Caco-2 (cell line): ENCODE data around the gene LDLRAD4. TPM values are rescaled to one million over a fixed set of nuclear protein-coding genes. Genes with fewer than 3 reads are reported as not detected.

Experiments used
- BruUV-seq: library from RNA; stranded (reverse); fragments of 400-500 nt; replicated peaks from 2 replicates; lab custom pipeline; 2021; lab: Mats Ljungman, UMichigan
- CTCF ChIA-PET: fragments of 300-600 bp; sonication (Branson Sonifier 250); formaldehyde crosslinking; loops from one replicate; lab custom pipeline; 2022; ENCODE audit warnings: antibody characterized with exemption; lab: Charles Lee
- POLR2A ChIA-PET: fragments of 300-600 bp; sonication (Branson Sonifier 250); formaldehyde crosslinking; loops from one replicate; lab custom pipeline; 2022; ENCODE audit warnings: antibody characterized with exemption; lab: Charles Lee
- DNase-seq, 2 experiments: peaks; one replicate each; pipeline versions ENCODE4 v3.0.0 to v3.0.0-alpha.2; 2020 to 2022
- H3K27me3 ChIP-seq: replicated peaks from 2 replicates; pipeline ENCODE4 v1.6.0; 2011; ENCODE audit warnings: low read length; ENCODE audit not compliant: control insufficient read depth, insufficient read depth
- H3K36me3 ChIP-seq: 2 replicates; pipeline ENCODE4 v1.5.1; 2011; ENCODE audit warnings: low read length; ENCODE audit not compliant: control insufficient read depth, insufficient read depth
- H3K4me1 ChIP-seq: fragments of 250-450 bp; sonication (Bioruptor Pico); 2 replicates; pipeline ENCODE4 v1.5.1; 2020; ENCODE audit warnings: mild to moderate bottlenecking
- H3K4me3 ChIP-seq: 2 replicates; pipeline ENCODE4 v1.5.1; 2011; ENCODE audit warnings: low read depth, mild to moderate bottlenecking, control low read depth, low read length
- H3K9me3 ChIP-seq: fragments of 250-450 bp; sonication (Bioruptor Pico); 2 replicates; pipeline ENCODE4 v1.5.1; 2020; ENCODE audit warnings: mild to moderate bottlenecking, moderate library complexity
- H3K27ac Mint-ChIP-seq: one replicate; pipeline ENCODE4 v1.8.0; 2022; ENCODE audit warnings: mixed read lengths; ENCODE audit not compliant: unreplicated experiment
- H3K27me3 Mint-ChIP-seq: one replicate; pipeline ENCODE4 v1.8.0; 2022; ENCODE audit warnings: mixed read lengths; ENCODE audit not compliant: insufficient read depth, unreplicated experiment
- H3K36me3 Mint-ChIP-seq: one replicate; pipeline ENCODE4 v1.8.0; 2022; ENCODE audit warnings: mild to moderate bottlenecking, mixed read lengths; ENCODE audit not compliant: insufficient read depth, unreplicated experiment
- H3K4me1 Mint-ChIP-seq: one replicate; pipeline ENCODE4 v1.8.0; 2022; ENCODE audit warnings: low read depth, mixed read lengths; ENCODE audit not compliant: unreplicated experiment
- H3K4me3 Mint-ChIP-seq: one replicate; pipeline ENCODE4 v1.8.0; 2022; ENCODE audit warnings: mild to moderate bottlenecking, moderate library complexity, mixed read lengths; ENCODE audit not compliant: unreplicated experiment
- H3K9me3 Mint-ChIP-seq: one replicate; pipeline ENCODE4 v1.8.0; 2022; ENCODE audit warnings: mixed read lengths; ENCODE audit not compliant: unreplicated experiment
- CTCF ChIP-seq, 2 experiments: fragments of 200-600 bp in 1 of 2; IDR thresholded peaks; 1 replicate in 1 of 2; 2 replicates in 1 of 2; pipeline versions ENCODE4 v1.5.1 to v1.8.0; 2011 to 2022; ENCODE audit warnings: antibody characterized with exemption in 1 of 2, control low read depth in 1 of 2, inconsistent platforms in 1 of 2, low read depth in 1 of 2, low read length in 1 of 2, mild to moderate bottlenecking in 1 of 2, moderate library complexity in 1 of 2; ENCODE audit not compliant: insufficient read depth in 1 of 2, severe bottlenecking in 1 of 2, unreplicated experiment in 1 of 2
- intact Hi-C: fragments of 100-400 bp; cut with micrococcal nuclease; formaldehyde crosslinking; loops from one replicate; pipeline ENCODE4 v1.10.0; 2022; ENCODE audit not compliant: unreplicated experiment
- total RNA-seq: library from RNA; stranded (reverse); gene quantifications from 2 replicates; pipeline ENCODE4 v1.2.3, GENCODE V29; 2022

The LDLRAD4 gene
- total RNA-seq, 1 experiment from 2014 or later: 1.2 TPM

GRCh38 chr18:13574761-13575160 is 356.2 kb downstream of the LDLRAD4 start:
- no peaks in the 10 kb centered on the region for H3K9me3 Mint-ChIP-seq
- no peak for DNase-seq
- no peak overlapping the region for H3K4me3 ChIP-seq
- no peaks in the 10 kb centered on the region for H3K36me3 Mint-ChIP-seq
- no peak for TF ChIP-seq CTCF (IDR thresholded peaks at IDR 0.05; ENCODE audit: insufficient read depth in 1 of 2, low read depth in 1 of 2, low read length in 1 of 2, severe bottlenecking in 1 of 2, unreplicated experiment in 1 of 2)
- H3K4me1 Mint-ChIP-seq: no peaks in the 10 kb centered on the region
- H3K27me3 ChIP-seq: no peaks in the 10 kb centered on the region
- no peaks in the 10 kb centered on the region for H3K4me1 ChIP-seq
- POLR2A ChIA-PET: interaction anchor here (0.6 kb wide), 1 partner anchor 23 kb away, joined by 3 read pairs; no protein-coding TSS in a partner anchor
- BruUV-seq: no TSS peak
- no peaks in the 10 kb centered on the region for H3K9me3 ChIP-seq
- no peak overlapping the region for H3K4me3 Mint-ChIP-seq
- peaks cover 12% of the 10 kb centered on the region for H3K27me3 Mint-ChIP-seq
- intact Hi-C loops: no loop called here
- H3K27ac Mint-ChIP-seq: no peak overlapping the region
- H3K36me3 ChIP-seq: no peaks in the 10 kb centered on the region
- CTCF ChIA-PET: no interaction called here

GRCh38 chr18:13576598-13576997 is 358.0 kb downstream of the LDLRAD4 start:
- ChIA-PET POLR2A (no interaction called here), CTCF (no interaction called here)
- intact Hi-C loops: no loop called here
- DNase-seq: no peak
- no peaks in the 10 kb centered on the region for H3K4me1 ChIP-seq
- no peaks in the 10 kb centered on the region for H3K9me3 Mint-ChIP-seq
- no peaks in the 10 kb centered on the region for H3K9me3 ChIP-seq
- no peaks in the 10 kb centered on the region for H3K4me1 Mint-ChIP-seq
- no peaks in the 10 kb centered on the region for H3K36me3 Mint-ChIP-seq
- H3K27me3 Mint-ChIP-seq: peaks cover 19% of the 10 kb centered on the region
- H3K4me3 Mint-ChIP-seq: no peak overlapping the region
- H3K36me3 ChIP-seq: no peaks in the 10 kb centered on the region
- no peak overlapping the region for H3K4me3 ChIP-seq
- H3K27ac Mint-ChIP-seq: no peak overlapping the region
- BruUV-seq: no TSS peak
- no peaks in the 10 kb centered on the region for H3K27me3 ChIP-seq
- TF ChIP-seq CTCF (IDR thresholded peaks at IDR 0.05; ENCODE audit: insufficient read depth in 1 of 2, low read depth in 1 of 2, low read length in 1 of 2, severe bottlenecking in 1 of 2, unreplicated experiment in 1 of 2): no peak

- Mint-ChIP-seq H3K9me3 (no peaks in the 10 kb centered on the region), H3K4me3 (no peak overlapping the region), H3K27ac (no peak overlapping the region), H3K4me1 (no peaks in the 10 kb centered on the region), H3K27me3 (peaks cover 19% of the 10 kb centered on the region), H3K36me3 (no peaks in the 10 kb centered on the region)
- no peaks in the 10 kb centered on the region for H3K4me1 ChIP-seq
- intact Hi-C loops: no loop called here
- no peaks in the 10 kb centered on the region for H3K27me3 ChIP-seq
- no peaks in the 10 kb centered on the region for H3K36me3 ChIP-seq
- no peak for TF ChIP-seq CTCF (IDR thresholded peaks at IDR 0.05; ENCODE audit: insufficient read depth in 1 of 2, low read depth in 1 of 2, low read length in 1 of 2, severe bottlenecking in 1 of 2, unreplicated experiment in 1 of 2)
- ChIA-PET CTCF (no interaction called here), POLR2A (no interaction called here)
- no peaks in the 10 kb centered on the region for H3K9me3 ChIP-seq
- BruUV-seq: no TSS peak
- no peak overlapping the region for H3K4me3 ChIP-seq
- no peak for DNase-seq
Observed at GRCh38 chr18:13577091-13577697, 358.6 kb downstream of the LDLRAD4 start.
